HG03354 (cell line): ENCODE measurements around the gene IKZF1.

Experiments
- ATAC-seq: cut with Tn5 transposase; IDR thresholded peaks from one replicate; pipeline ENCODE4 v1.9.1; 2021; ENCODE audit warnings: mild to moderate bottlenecking; ENCODE audit not compliant: unreplicated experiment, poor library complexity, severe bottlenecking

The IKZF1 gene

DNA sequence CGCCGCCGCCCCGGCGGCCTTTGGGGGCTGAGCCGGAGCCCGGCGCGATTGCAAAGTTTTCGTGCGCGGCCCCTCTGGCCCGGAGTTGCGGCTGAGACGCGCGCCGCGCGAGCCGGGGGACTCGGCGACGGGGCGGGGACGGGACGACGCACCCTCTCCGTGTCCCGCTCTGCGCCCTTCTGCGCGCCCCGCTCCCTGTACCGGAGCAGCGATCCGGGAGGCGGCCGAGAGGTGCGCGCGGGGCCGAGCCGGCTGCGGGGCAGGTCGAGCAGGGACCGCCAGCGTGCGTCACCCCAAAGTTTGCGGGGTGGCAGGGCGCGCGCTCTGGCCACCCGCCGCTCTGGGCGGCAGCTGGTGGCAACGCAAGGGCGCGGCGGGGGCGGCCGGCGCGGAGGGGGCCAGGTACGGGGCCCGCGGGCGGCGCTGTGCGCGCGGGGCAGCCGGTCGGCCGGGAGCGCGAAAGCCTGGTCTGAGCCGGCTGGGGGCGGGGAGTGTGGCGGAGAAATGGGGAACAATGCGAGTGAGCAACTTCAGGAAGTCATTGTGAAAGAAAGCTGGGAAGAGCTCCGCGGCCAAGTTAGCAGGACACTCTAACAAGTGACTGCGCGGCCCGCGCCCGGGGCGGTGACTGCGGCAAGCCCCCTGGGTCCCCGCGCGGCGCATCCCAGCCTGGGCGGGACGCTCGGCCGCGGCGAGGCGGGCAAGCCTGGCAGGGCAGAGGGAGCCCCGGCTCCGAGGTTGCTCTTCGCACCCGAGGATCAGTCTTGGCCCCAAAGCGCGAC, at the start of gene IKZF1:
IKZF1 (plus strand) TSS at position 588 of the 782 bp plus-strand sequence. CDS start 14,346 bp downstream, outside the sequence.
- ATAC-seq, result peak; percentile 38

GRCh38 chr7:50261593-50261992, 42.9 kb upstream of the IKZF1 start:
- ATAC-seq, result no peak

GRCh38 chr7:50262446-50262845, 42.1 kb upstream of the IKZF1 start:
- ATAC-seq, result peak; percentile 9

DNA sequence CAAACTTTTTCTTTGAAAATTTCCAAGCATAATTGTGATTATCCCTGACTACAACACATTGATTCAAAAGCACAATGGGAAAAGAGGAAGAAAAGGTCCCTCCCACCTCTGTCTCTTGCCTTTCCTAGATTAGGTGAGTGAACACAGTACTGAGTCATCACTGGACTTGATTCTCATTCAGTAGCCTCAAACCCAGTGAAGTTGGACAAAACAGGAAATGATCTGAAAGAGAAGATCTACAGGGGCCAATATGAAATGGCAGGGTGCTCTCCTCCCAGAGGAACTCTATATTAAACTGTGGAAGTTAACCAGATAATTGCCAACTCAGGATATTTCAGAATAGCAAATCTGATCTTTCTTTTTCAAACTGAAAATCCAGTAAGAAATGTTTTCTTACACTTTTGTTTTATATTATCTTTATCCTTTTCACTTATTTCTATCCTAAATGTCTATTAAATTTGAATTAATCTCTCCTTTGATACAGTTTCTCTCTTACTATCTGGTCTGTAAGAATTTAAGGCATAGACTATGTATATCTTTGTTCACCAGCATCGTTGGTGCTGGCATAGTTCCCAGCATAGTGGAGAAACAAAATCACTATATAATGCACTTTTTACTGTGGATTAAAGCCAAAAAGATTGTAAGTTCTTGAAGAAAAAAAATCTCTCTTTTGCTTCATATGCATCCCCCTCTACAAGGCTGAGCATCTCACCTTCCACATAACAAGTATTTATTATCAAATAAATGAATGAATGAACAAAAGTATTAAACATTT, 41.4 kb upstream of the IKZF1 start:
- ATAC-seq, result peak; percentile 62

DNA sequence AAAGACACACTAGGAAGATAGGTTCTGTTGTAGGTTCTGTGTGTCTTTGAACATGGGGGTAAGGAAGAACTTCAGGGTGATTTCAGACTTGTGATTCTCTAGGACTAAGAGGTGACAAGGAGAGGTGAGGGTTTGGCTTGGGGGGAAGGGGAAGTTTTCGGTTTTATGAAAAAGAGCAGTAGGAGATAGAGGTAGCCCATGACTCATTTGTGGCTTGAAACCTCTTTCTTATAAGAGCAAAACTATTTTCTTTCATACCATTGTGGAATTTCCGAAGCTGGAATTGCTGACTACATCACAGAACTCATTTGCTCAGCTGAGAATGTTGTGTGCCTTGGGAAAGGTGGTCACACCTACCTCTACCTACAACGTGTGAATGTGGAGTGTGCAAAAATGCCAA, 39.6 kb upstream of the IKZF1 start:
- no peak for ATAC-seq

GRCh38 chr7:50265968-50266634, 38.4 kb upstream of the IKZF1 start:
- no peak for ATAC-seq

DNA sequence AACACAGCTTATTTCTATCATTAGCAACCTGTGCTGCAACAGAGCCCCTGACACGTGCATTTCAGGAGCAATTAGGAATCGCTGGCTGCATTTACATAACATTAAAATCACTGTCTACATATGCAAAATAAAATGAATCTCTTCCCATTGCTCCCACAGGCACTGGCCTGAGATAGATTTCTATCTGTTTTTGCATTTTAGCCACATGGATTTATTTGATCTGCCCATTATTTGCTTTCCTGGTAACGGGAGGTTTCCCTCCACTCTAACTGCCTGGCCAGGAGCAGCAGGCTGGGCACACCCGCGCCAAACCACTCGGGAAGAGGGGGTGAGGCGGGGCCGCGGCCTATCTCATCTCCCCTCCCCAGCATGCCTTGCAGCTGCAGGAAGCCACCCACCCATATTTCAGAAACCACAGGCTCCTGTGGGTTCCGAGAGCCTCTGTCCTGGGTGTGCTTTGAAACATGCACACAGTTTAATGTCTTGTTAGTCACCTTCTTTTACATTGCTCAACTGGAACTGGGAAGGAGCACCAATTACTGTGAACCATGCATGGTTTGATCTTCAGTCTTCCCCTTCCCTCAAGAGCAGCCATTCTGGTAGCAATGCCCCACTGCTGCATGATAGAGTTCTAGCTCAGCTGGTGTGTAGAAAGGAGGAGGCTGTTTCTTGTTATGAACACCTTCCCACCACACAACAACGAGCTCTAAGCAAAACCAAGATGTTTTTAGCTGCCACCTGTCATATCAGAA, 37.7 kb upstream of the IKZF1 start:
- peak; percentile 49 for ATAC-seq

GRCh38 chr7:50267525-50268041, 36.9 kb upstream of the IKZF1 start:
- no peak for ATAC-seq

- peak; percentile 17 for ATAC-seq
Measured at GRCh38 chr7:50268223-50268622, 36.3 kb upstream of the IKZF1 start.

GRCh38 chr7:50268990-50269389, 35.5 kb upstream of the IKZF1 start:
- ATAC-seq, result no peak

GRCh38 chr7:50270531-50271018, 33.9 kb upstream of the IKZF1 start:
- peak; percentile 19 for ATAC-seq

DNA sequence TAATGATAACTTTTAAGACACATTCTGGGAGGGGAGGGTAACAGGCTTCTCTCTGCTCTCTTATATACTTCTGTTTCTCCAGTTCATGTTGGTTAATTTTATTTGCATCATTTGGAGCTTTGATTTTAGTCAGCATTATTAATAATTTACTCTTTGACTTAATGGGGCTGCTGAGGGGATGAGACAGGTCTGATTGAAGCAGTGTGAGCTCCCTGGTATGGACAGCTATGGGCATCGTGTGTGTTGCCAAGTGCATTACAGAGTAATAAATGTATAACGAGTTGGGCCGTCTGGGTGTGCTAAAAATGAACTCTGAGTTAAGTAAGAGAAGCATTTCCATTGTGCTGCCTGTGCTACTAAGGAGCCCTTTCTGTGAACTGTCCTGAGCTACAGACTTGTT, 31.7 kb upstream of the IKZF1 start:
- ATAC-seq, result peak; percentile 62

GRCh38 chr7:50273301-50273700, 31.2 kb upstream of the IKZF1 start:
- ATAC-seq, result peak; percentile 2

DNA sequence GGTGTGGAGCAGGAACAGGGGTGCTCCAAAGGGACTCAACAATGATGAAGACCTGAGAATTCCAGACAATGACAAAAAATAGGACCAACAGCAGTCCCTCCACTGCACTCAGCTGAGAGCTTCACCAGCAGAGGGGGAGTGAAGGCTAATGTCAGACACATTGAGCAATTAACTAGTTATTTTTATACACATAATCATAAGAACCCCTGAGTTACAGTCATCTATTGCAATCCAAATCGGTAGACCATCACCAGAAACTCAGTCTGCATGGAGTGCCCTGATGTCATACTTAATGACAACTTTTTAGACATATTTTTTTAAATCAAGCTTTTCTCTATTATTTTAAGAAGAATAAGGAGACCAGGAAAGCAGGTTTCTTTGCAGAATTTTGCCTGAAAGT, 30.6 kb upstream of the IKZF1 start:
- peak; percentile 38 for ATAC-seq

DNA sequence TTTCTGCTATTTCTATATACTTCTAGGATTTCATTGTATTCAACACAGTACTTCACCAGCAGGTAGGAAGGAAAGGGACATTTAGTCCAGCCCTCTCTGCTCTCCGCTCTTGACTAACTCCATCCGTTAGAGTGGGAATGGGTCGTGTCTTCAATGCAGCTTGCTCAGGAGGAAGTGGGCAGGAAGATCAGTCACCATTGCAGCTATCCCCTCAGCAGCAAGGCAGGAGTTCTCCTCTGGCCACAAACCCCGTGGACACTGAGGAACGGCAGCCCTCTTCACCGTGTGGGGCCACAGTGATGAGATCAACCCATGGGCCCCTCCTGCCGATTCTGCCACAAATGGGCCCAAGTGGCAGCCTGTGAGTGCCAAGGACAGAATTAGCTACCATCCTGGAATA, 30.2 kb upstream of the IKZF1 start:
- no peak for ATAC-seq

- ATAC-seq, result no peak
Measured at GRCh38 chr7:50275430-50275829, 29.1 kb upstream of the IKZF1 start.

DNA sequence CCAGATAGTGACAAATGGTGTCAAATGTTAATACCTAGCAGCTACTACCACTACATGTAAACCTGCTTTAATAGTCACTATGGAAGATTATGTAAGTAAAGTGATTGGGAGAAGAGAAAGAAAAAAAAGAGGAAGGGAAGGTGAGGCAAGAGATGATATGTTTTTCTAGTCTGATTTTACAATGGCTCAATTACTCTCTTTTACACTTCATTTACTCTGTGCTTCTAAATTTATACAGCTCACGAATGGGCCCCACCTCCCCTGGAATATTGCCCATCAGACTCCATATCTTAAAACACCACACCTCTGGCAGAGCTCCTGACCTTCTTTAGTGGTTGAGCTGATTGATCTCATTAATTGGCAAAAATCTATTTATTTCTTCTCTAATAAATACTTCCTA, 28.0 kb upstream of the IKZF1 start:
- no peak for ATAC-seq

DNA sequence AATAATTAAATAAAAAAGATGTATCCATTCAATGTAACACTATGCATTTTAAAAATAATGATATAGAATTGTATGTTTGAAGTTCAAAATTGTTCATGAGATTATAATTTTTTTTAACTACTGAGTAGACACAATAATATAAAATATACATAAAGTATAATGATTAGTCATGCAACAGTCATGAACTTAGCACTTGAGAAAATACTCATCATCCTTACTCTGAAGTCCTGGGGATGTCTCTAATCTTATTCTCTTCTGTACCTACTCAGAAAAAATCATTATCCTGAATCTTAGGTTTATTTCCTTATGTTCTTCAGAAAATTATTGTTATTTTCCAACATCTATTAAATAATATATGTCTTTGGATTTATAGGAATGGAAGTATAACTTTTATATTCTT, 26.4 kb upstream of the IKZF1 start:
- no peak for ATAC-seq

DNA sequence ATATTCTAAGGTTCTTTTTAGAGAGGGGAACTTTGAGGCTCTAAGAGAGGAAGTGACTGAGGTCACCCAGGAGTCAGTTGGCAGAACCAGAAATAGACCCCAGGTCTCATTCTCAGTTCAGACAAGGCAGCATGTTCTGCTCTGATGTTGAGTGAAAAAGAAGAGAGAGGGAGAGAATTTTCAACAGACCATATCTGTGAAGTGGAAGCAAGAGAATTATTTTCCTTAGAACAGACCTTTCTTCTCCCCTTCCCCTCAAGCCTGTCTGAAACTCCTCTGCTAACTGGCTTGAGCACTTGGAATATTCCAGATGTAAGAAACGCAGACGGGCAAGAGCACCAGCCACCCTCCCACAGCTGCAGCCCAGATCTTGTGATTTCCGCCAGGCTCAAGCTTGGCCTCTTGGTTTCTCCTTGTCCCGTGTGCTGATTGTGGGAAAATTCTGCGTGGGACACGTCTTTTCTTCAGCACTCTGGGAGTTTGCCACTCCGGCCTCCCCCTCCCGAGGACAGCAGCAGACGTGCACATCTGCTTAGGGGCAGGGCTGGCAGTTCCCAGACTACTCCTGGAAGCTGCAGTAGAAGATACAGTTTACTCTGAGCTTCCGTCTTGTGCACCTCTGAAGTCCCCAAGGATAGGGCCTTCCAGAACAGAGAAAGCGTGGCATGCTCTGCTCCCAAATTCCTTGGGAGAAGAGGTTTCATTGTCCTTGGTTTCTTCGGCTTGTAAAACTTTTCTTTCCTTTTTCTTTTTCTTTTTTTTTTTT, 22.7 kb upstream of the IKZF1 start:
- ATAC-seq, result peak; percentile 96
